Stimulated activated naive CD8-positive, alpha-beta T cell treated with anti-CD3 and anti-CD28 coated beads, Interleukin-15, Interleukin-2, amounts not matched to agents 100 ng/mL and 50 ng/mL, for 24 hours (primary cell): ENCODE results near the gene CSNK1D.

Source experiments
- H3K27ac Mint-ChIP-seq: one replicate; pipeline ENCODE4 v1.8.0; 2021; ENCODE audit warnings: mild to moderate bottlenecking, mixed read lengths
- H3K27me3 Mint-ChIP-seq: one replicate; pipeline ENCODE4 v1.8.0; 2021; ENCODE audit warnings: mixed read lengths
- H3K36me3 Mint-ChIP-seq: one replicate; pipeline ENCODE4 v1.8.0; 2021; ENCODE audit warnings: low read depth, mixed read lengths
- H3K4me1 Mint-ChIP-seq: one replicate; pipeline ENCODE4 v1.8.0; 2021; ENCODE audit warnings: low read depth, mixed read lengths
- H3K4me3 Mint-ChIP-seq: one replicate; pipeline ENCODE4 v1.8.0; 2021; ENCODE audit warnings: mild to moderate bottlenecking, mixed read lengths
- H3K9me3 Mint-ChIP-seq: one replicate; pipeline ENCODE4 v1.8.0; 2021; ENCODE audit warnings: mixed read lengths

The CSNK1D gene

GRCh38 chr17:82273327-82274133 is at the start of gene CSNK1D:
Gene CSNK1D, minus strand, starts transcription at chr17:82273700. Its CDS starts 319 bp downstream, at chr17:82273381.
- Mint-ChIP-seq H3K9me3 (no peaks in the 10 kb centered on the region), H3K27ac (peak within 1 kb of the TSS; percentile 99), H3K27me3 (no peaks in the 10 kb centered on the region), H3K4me1 (peaks cover 44% of the 10 kb centered on the region), H3K36me3 (peaks cover 40% of the 10 kb centered on the region), H3K4me3 (peak within 1 kb of the TSS; percentile 91)

- Mint-ChIP-seq H3K27me3 (no peaks in the 10 kb centered on the region), H3K9me3 (no peaks in the 10 kb centered on the region), H3K27ac (no peak overlapping the region), H3K4me3 (peak overlapping the region; percentile 85), H3K4me1 (peaks cover 30% of the 10 kb centered on the region), H3K36me3 (peaks cover 3% of the 10 kb centered on the region)
Measured at GRCh38 chr17:82322526-82323453, 49.3 kb upstream of the CSNK1D start.

GRCh38 chr17:82321947-82322466 is 48.5 kb upstream of the CSNK1D start:
- H3K36me3 Mint-ChIP-seq, result peaks cover 3% of the 10 kb centered on the region
- H3K9me3 Mint-ChIP-seq, result no peaks in the 10 kb centered on the region
- H3K4me3 Mint-ChIP-seq, result peak overlapping the region; percentile 85
- H3K4me1 Mint-ChIP-seq, result peaks cover 33% of the 10 kb centered on the region
- H3K27ac Mint-ChIP-seq, result no peak overlapping the region
- no peaks in the 10 kb centered on the region for H3K27me3 Mint-ChIP-seq

- H3K27ac Mint-ChIP-seq, result no peak overlapping the region
- peak overlapping the region; percentile 85 for H3K4me3 Mint-ChIP-seq
- peaks cover 33% of the 10 kb centered on the region for H3K4me1 Mint-ChIP-seq
- peaks cover 3% of the 10 kb centered on the region for H3K36me3 Mint-ChIP-seq
- no peaks in the 10 kb centered on the region for H3K27me3 Mint-ChIP-seq
- H3K9me3 Mint-ChIP-seq, result no peaks in the 10 kb centered on the region
Measured at GRCh38 chr17:82320956-82321927, 47.7 kb upstream of the CSNK1D start.

GRCh38 chr17:82320140-82320840 is 46.8 kb upstream of the CSNK1D start:
- Mint-ChIP-seq H3K4me1 (peaks cover 41% of the 10 kb centered on the region), H3K4me3 (peak overlapping the region; percentile 85), H3K9me3 (no peaks in the 10 kb centered on the region), H3K27ac (no peak overlapping the region), H3K36me3 (peaks cover 13% of the 10 kb centered on the region), H3K27me3 (no peaks in the 10 kb centered on the region)

- peaks cover 38% of the 10 kb centered on the region for H3K4me1 Mint-ChIP-seq
- H3K27me3 Mint-ChIP-seq, result no peaks in the 10 kb centered on the region
- H3K4me3 Mint-ChIP-seq, result no peak overlapping the region
- no peaks in the 10 kb centered on the region for H3K9me3 Mint-ChIP-seq
- H3K27ac Mint-ChIP-seq, result no peak overlapping the region
- H3K36me3 Mint-ChIP-seq, result peaks cover 13% of the 10 kb centered on the region
Measured at GRCh38 chr17:82319619-82320062, 46.1 kb upstream of the CSNK1D start.

GRCh38 chr17:82318772-82319606 is 45.5 kb upstream of the CSNK1D start:
- no peak overlapping the region for H3K27ac Mint-ChIP-seq
- H3K36me3 Mint-ChIP-seq, result peaks cover 14% of the 10 kb centered on the region
- H3K9me3 Mint-ChIP-seq, result no peaks in the 10 kb centered on the region
- H3K4me1 Mint-ChIP-seq, result peaks cover 38% of the 10 kb centered on the region
- no peaks in the 10 kb centered on the region for H3K27me3 Mint-ChIP-seq
- H3K4me3 Mint-ChIP-seq, result no peak overlapping the region

- Mint-ChIP-seq H3K4me3 (no peak overlapping the region), H3K27me3 (no peaks in the 10 kb centered on the region), H3K36me3 (peaks cover 23% of the 10 kb centered on the region), H3K4me1 (peaks cover 44% of the 10 kb centered on the region), H3K27ac (no peak overlapping the region), H3K9me3 (no peaks in the 10 kb centered on the region)
Measured at GRCh38 chr17:82318169-82318498, 44.6 kb upstream of the CSNK1D start.

GRCh38 chr17:82317394-82318168 is 44.1 kb upstream of the CSNK1D start, which contains the start of gene CD7:
Gene CD7, minus strand, starts transcription at chr17:82317608. Its CDS starts 113 bp downstream, at chr17:82317495.
- peaks cover 40% of the 10 kb centered on the region for H3K4me1 Mint-ChIP-seq
- no peaks in the 10 kb centered on the region for H3K27me3 Mint-ChIP-seq
- H3K36me3 Mint-ChIP-seq, result peaks cover 23% of the 10 kb centered on the region
- H3K9me3 Mint-ChIP-seq, result no peaks in the 10 kb centered on the region
- peak within 1 kb of the TSS; percentile 99 for H3K27ac Mint-ChIP-seq
- H3K4me3 Mint-ChIP-seq, result no peak within 1 kb of the TSS

- Mint-ChIP-seq H3K4me1 (peaks cover 33% of the 10 kb centered on the region), H3K36me3 (peaks cover 23% of the 10 kb centered on the region), H3K4me3 (no peak overlapping the region), H3K9me3 (no peaks in the 10 kb centered on the region), H3K27me3 (no peaks in the 10 kb centered on the region), H3K27ac (peak overlapping the region; percentile 99)
Measured at GRCh38 chr17:82316651-82317393, 43.3 kb upstream of the CSNK1D start.

GRCh38 chr17:82315703-82316358 is 42.3 kb upstream of the CSNK1D start:
- Mint-ChIP-seq H3K9me3 (no peaks in the 10 kb centered on the region), H3K27ac (peak overlapping the region; percentile 99), H3K4me1 (peaks cover 26% of the 10 kb centered on the region), H3K27me3 (no peaks in the 10 kb centered on the region), H3K4me3 (no peak overlapping the region), H3K36me3 (peaks cover 19% of the 10 kb centered on the region)
